RWPE2 (cell line): ENCODE measurements around the gene SYDE1.

ENCODE experiments used
- ATAC-seq: fragments of 200-7000 bp; cut with Tn5 transposase; 3 replicates; pipeline ENCODE4 v1.9.1; 2021; ENCODE audit warnings: low read depth
- DNase-seq: peaks from one replicate; pipeline ENCODE4 v3.0.0-alpha.2; 2020; ENCODE audit warnings: low spot score
- H3K27ac ChIP-seq: fragments of 450-650 bp; 2 replicates; pipeline ENCODE4 v1.5.1; 2017; ENCODE audit warnings: mild to moderate bottlenecking; ENCODE audit not compliant: poor library complexity, severe bottlenecking
- H3K27me3 ChIP-seq: fragments of 250-450 bp; sonication (Bioruptor Pico); 2 replicates; pipeline ENCODE4 v1.5.1; 2021; ENCODE audit warnings: mild to moderate bottlenecking, moderate library complexity; ENCODE audit not compliant: insufficient read depth, poor library complexity, severe bottlenecking
- H3K36me3 ChIP-seq: fragments of 250-450 bp; sonication (Bioruptor Pico); 2 replicates; pipeline ENCODE4 v1.5.1; 2020; ENCODE audit warnings: low read depth, mild to moderate bottlenecking, moderate library complexity
- H3K4me1 ChIP-seq: fragments of 250-450 bp; sonication (Bioruptor Pico); 2 replicates; pipeline ENCODE4 v1.5.1; 2021; ENCODE audit warnings: mild to moderate bottlenecking, moderate library complexity; ENCODE audit not compliant: insufficient read depth, poor library complexity, severe bottlenecking
- H3K4me3 ChIP-seq: fragments of 250-450 bp; sonication (Bioruptor Pico); 2 replicates; pipeline ENCODE4 v1.5.1; 2021; ENCODE audit warnings: mild to moderate bottlenecking, moderate library complexity; ENCODE audit not compliant: severe bottlenecking
- H3K9me3 ChIP-seq: fragments of 250-450 bp; sonication (Bioruptor Pico); 2 replicates; pipeline ENCODE4 v1.5.1; 2021; ENCODE audit warnings: mild to moderate bottlenecking, moderate library complexity; ENCODE audit not compliant: severe bottlenecking
- CTCF ChIP-seq: fragments of 450-650 bp; IDR thresholded peaks from one replicate; pipeline ENCODE4 v1.5.1; 2017; ENCODE audit warnings: mild to moderate bottlenecking, moderate library complexity; ENCODE audit not compliant: poor library complexity, severe bottlenecking

Gene SYDE1

GRCh38 chr19:15155296-15155695 is 48.1 kb downstream of the SYDE1 start:
- Histone ChIP-seq H3K4me1 (no peaks in the 10 kb centered on the region), H3K27me3 (no peaks in the 10 kb centered on the region), H3K9me3 (no peaks in the 10 kb centered on the region), H3K4me3 (no peak overlapping the region), H3K36me3 (no peaks in the 10 kb centered on the region), H3K27ac (no peak overlapping the region)
- DNase-seq (no peak), ATAC-seq (no peak)
- no peak for TF ChIP-seq CTCF

- TF ChIP-seq CTCF: no peak
- H3K4me3 ChIP-seq: no peak overlapping the region
- H3K36me3 ChIP-seq: no peaks in the 10 kb centered on the region
- ATAC-seq: no peak
- H3K9me3 ChIP-seq: no peaks in the 10 kb centered on the region
- H3K27ac ChIP-seq: no peak overlapping the region
- DNase-seq: no peak
- no peaks in the 10 kb centered on the region for H3K4me1 ChIP-seq
- no peaks in the 10 kb centered on the region for H3K27me3 ChIP-seq
These were observed 49.2 kb downstream of the SYDE1 start for GRCh38 chr19:15156391-15156790.

- no peak for TF ChIP-seq CTCF
- Histone ChIP-seq H3K27ac (no peak overlapping the region), H3K4me3 (no peak overlapping the region), H3K4me1 (no peaks in the 10 kb centered on the region), H3K36me3 (no peaks in the 10 kb centered on the region), H3K9me3 (no peaks in the 10 kb centered on the region), H3K27me3 (no peaks in the 10 kb centered on the region)
- ATAC-seq (no peak), DNase-seq (no peak)
These were observed 52.0 kb downstream of the SYDE1 start for GRCh38 chr19:15159251-15159650.

- peak; percentile 60 for TF ChIP-seq CTCF
- no peak overlapping the region for H3K4me3 ChIP-seq
- H3K4me1 ChIP-seq: no peaks in the 10 kb centered on the region
- no peaks in the 10 kb centered on the region for H3K36me3 ChIP-seq
- DNase-seq (no peak), ATAC-seq (no peak; the same call in 2 of the 3 replicates)
- no peak overlapping the region for H3K27ac ChIP-seq
- peaks cover 4% of the 10 kb centered on the region for H3K9me3 ChIP-seq
- H3K27me3 ChIP-seq: no peaks in the 10 kb centered on the region
These were observed 54.1 kb downstream of the SYDE1 start for GRCh38 chr19:15161028-15161984.
